ENCODE results near the gene CXADR.

Gene CXADR

GRCh38 chr21:17560377-17561025 is 47.7 kb downstream of the CXADR start:
- no peak for TF ChIP-seq CTCF (IDR thresholded peaks at IDR 0.05)
- no peak for DNase-seq (ENCODE audit: low spot score)
- H3K4me3 ChIP-seq, result no peak overlapping the region
- no peak overlapping the region for H3K27ac ChIP-seq

DNA sequence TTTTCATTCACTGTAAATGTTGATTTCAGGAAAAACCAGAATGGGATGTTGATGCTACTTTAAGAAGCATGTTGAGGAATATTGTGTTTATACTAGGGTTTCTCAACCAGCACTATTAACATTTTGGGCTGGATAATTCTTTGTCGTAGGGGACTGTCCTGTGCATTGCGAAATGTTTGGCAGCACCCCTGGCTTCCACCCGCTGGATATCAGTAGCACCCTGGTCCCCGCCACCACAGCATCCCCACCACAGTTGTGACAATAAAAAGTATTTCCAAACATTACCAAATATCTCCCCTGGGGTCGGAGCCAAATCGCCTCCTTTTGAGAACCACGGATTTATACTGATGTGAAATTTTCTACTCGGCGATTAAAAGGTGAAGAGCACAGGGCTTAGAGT is 57.9 kb downstream of the CXADR start:
- TF ChIP-seq CTCF (IDR thresholded peaks at IDR 0.05), result no peak
- no peak overlapping the region for H3K4me3 ChIP-seq
- no peak for DNase-seq (ENCODE audit: low spot score)
- no peak overlapping the region for H3K27ac ChIP-seq

DNA sequence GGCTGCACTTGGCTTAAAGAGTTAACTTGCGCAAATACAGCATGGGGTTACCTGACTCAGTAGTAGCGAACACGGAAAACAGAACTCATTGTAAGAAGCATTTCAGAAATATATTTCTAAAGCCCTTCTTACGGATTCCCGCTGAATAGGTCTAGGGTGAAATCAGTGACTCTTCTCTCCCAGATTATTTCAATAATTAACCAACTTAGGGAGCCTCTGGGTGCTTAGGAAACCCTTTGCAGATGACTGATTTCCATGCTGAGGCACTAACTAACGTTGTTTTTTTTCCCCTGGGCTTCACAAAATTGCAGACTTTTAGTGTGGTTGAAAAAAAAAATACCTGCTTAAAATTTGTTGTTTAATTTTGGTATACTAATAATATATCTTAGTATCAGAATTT is 59.6 kb downstream of the CXADR start:
- Histone ChIP-seq H3K27ac (no peak overlapping the region), H3K4me3 (no peak overlapping the region)
- DNase-seq (ENCODE audit: low spot score), result no peak
- TF ChIP-seq CTCF (IDR thresholded peaks at IDR 0.05), result no peak

DNA sequence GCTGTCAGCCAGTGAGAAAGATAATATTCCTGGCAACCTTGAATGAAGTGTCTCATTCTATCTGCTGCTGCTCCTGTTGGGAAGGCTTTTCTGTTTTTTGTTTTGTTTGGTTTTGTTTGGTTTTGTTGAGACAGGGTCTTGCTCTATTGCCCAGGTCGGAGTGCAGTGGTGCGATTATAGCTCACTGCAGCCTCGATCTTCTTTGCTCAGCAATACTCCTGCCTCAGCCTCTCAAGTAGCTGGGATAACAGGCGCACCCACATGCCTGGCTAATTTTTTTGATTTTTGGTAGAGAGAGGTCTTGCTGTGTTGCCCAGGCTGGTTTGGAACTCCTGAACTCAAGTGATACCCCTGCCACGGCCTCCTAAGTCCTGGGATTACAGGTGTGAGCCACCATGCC is 62.2 kb downstream of the CXADR start:
- Histone ChIP-seq H3K4me3 (no peak overlapping the region), H3K27ac (no peak overlapping the region)
- DNase-seq (ENCODE audit: low spot score), result no peak
- no peak for TF ChIP-seq CTCF (IDR thresholded peaks at IDR 0.05)

- TF ChIP-seq CTCF (IDR thresholded peaks at IDR 0.05), result no peak
- no peak overlapping the region for H3K4me3 ChIP-seq
- no peak overlapping the region for H3K27ac ChIP-seq
- DNase-seq (ENCODE audit: low spot score), result no peak
These were observed 63.4 kb downstream of the CXADR start for GRCh38 chr21:17576080-17576835.

DNA sequence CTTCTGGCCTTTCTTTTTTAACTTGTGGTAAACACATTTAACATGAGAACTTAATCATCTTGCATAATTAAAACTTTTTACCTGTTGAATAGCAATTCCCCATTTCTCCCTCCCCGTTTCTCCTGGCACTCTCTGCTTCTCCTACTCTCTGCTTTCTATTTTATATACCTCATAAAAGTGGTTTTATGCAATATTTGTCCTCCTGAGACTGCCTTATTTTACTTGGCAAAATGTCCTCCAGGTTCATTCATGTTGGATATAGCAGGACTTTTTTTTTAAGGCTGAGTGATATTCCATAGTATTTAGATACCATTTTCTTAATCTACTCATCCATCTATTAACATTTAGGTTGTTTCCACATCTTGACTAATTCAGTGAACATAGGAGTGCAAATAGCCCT is 64.9 kb downstream of the CXADR start:
- no peak for TF ChIP-seq CTCF (IDR thresholded peaks at IDR 0.05)
- no peak for DNase-seq (ENCODE audit: low spot score)
- H3K27ac ChIP-seq, result no peak overlapping the region
- no peak overlapping the region for H3K4me3 ChIP-seq

- Histone ChIP-seq H3K27ac (no peak overlapping the region), H3K4me3 (no peak overlapping the region)
- TF ChIP-seq CTCF (IDR thresholded peaks at IDR 0.05), result no peak
- no peak for DNase-seq (ENCODE audit: low spot score)
These were observed 65.3 kb downstream of the CXADR start for GRCh38 chr21:17578162-17578561.
